H1 (cell line): ENCODE results near the gene FAM177B. TPM values are rescaled to one million over a fixed set of nuclear protein-coding genes. Genes with fewer than 3 reads are reported as not detected.

Experiments
- CTCF ChIA-PET: fragments of 300-600 bp; sonication (Branson Sonifier 250); formaldehyde crosslinking; loops from one replicate; lab custom pipeline; 2021; ENCODE audit not compliant: partially characterized antibody; lab: Charles Lee
- POLR2A ChIA-PET: fragments of 300-600 bp; sonication (Branson Sonifier 250); formaldehyde crosslinking; loops from one replicate; lab custom pipeline; 2021; ENCODE audit warnings: inconsistent platforms; ENCODE audit not compliant: partially characterized antibody; lab: Charles Lee
- DNase-seq, 2 experiments: peaks; one replicate each; pipeline versions ENCODE4 v3.0.0 to v3.0.0-alpha.2; 2010 to 2022; ENCODE audit warnings: low spot score in 2 of 2, low read depth in 1 of 2, mixed read lengths in 1 of 2
- FAIRE-seq: peaks from 2 replicates; lab custom pipeline; 2011; peaks lifted over from hg19 to GRCh38; lab: Jason Lieb, UNC
- H2AFZ ChIP-seq: 2 replicates; pipeline ENCODE4 v1.8.1; 2012; ENCODE audit warnings: low read length, inconsistent platforms
- H2AK5ac ChIP-seq: 2 replicates; pipeline ENCODE4 v1.6.1; 2013; ENCODE audit warnings: low read depth, low read length
- H2BK120ac ChIP-seq: replicated peaks from 2 replicates; pipeline ENCODE3; 2013; ENCODE audit warnings: low read depth, low read length, inconsistent platforms
- H2BK12ac ChIP-seq: 2 replicates; pipeline ENCODE4 v1.6.1; 2013; ENCODE audit warnings: low read depth, low read length
- H2BK15ac ChIP-seq: 2 replicates; pipeline ENCODE4 v1.6.1; 2013; ENCODE audit warnings: low read length
- H2BK20ac ChIP-seq: 2 replicates; pipeline ENCODE4 v1.6.1; 2013; ENCODE audit warnings: low read length
- H2BK5ac ChIP-seq: 2 replicates; pipeline ENCODE4 v1.6.1; 2013; ENCODE audit warnings: low read depth, low read length
- H3K14ac ChIP-seq: 2 replicates; pipeline ENCODE4 v1.6.1; 2013; ENCODE audit warnings: inconsistent platforms; ENCODE audit not compliant: insufficient read length
- H3K18ac ChIP-seq: 2 replicates; pipeline ENCODE4 v1.6.1; 2013; ENCODE audit warnings: low read length; ENCODE audit errors: extremely low read depth
- H3K23ac ChIP-seq: 2 replicates; pipeline ENCODE4 v1.6.1; 2013; ENCODE audit warnings: inconsistent platforms; ENCODE audit not compliant: insufficient read length
- H3K23me2 ChIP-seq: 2 replicates; pipeline ENCODE4 v1.6.1; 2013; ENCODE audit warnings: low read depth, low read length
- H3K27ac ChIP-seq: 2 replicates; pipeline ENCODE4 v1.6.1; 2011; ENCODE audit warnings: low read depth, low read length, inconsistent platforms
- H3K27me3 ChIP-seq, 4 experiments: replicated peaks in 1 of 4; 1 replicate in 1 of 4; 2 replicates in 3 of 4; pipeline versions ENCODE4 v1.6.1 to v1.8.1; 2011 to 2013; ENCODE audit warnings: low read length in 3 of 4, mild to moderate bottlenecking in 3 of 4, inconsistent platforms in 2 of 4, mixed read lengths in 2 of 4, moderate library complexity in 1 of 4; ENCODE audit not compliant: control insufficient read depth in 3 of 4, insufficient read depth in 3 of 4; ENCODE audit errors: extremely low read depth in 1 of 4
- H3K36me3 ChIP-seq, 4 experiments: 2 replicates each; pipeline versions ENCODE4 v1.6.1 to v1.8.1; 2011 to 2013; ENCODE audit warnings: mild to moderate bottlenecking in 4 of 4, low read length in 3 of 4, moderate library complexity in 2 of 4, control low read depth in 1 of 4, inconsistent platforms in 1 of 4; ENCODE audit not compliant: insufficient read depth in 4 of 4, control insufficient read depth in 2 of 4
- H3K4ac ChIP-seq: replicated peaks from 2 replicates; pipeline ENCODE3; 2013; ENCODE audit warnings: low read length, low read depth, mixed read lengths, inconsistent platforms; ENCODE audit not compliant: insufficient read length
- H3K4me1 ChIP-seq, 4 experiments: replicated peaks in 1 of 4; 1 replicate in 1 of 4; 2 replicates in 3 of 4; pipeline versions ENCODE4 v1.6.1 to v1.8.1; 2011 to 2013; ENCODE audit warnings: low read length in 3 of 4, inconsistent platforms in 2 of 4, mixed read lengths in 1 of 4; ENCODE audit not compliant: insufficient read depth in 4 of 4, control insufficient read depth in 3 of 4
- H3K4me2 ChIP-seq, 2 experiments: 2 replicates each; pipeline versions ENCODE4 v1.6.1 to v1.8.1; 2011 to 2013; ENCODE audit warnings: low read depth in 2 of 2, low read length in 2 of 2, control low read depth in 1 of 2, inconsistent platforms in 1 of 2, mild to moderate bottlenecking in 1 of 2; ENCODE audit not compliant: insufficient read depth in 1 of 2
- H3K4me3 ChIP-seq, 4 experiments: fragments of 200-600, 300-600 bp in 1 of 4; sonication (generic), shearing (Covaris generic), sonication (Bioruptor Twin) in 1 of 4; 2 replicates each; pipeline versions ENCODE4 v1.5.1 to v1.8.1; 2011 to 2016; ENCODE audit warnings: low read length in 4 of 4, low read depth in 3 of 4, control low read depth in 2 of 4, inconsistent platforms in 2 of 4, mild to moderate bottlenecking in 2 of 4, mixed read lengths in 1 of 4, moderate library complexity in 1 of 4; ENCODE audit not compliant: insufficient read depth in 2 of 4; ENCODE audit errors: extremely low read depth in 1 of 4
- H3K56ac ChIP-seq: replicated peaks from 2 replicates; pipeline ENCODE3; 2013; ENCODE audit warnings: low read depth, mild to moderate bottlenecking, mixed read lengths, low read length, inconsistent platforms; ENCODE audit not compliant: insufficient read length
- H3K79me1 ChIP-seq: 2 replicates; pipeline ENCODE4 v1.6.1; 2013; ENCODE audit warnings: low read depth, low read length, control low read depth
- H3K79me2 ChIP-seq, 2 experiments: 2 replicates each; pipeline versions ENCODE4 v1.6.1 to v1.8.1; 2012 to 2013; ENCODE audit warnings: low read length in 2 of 2, mild to moderate bottlenecking in 2 of 2, inconsistent platforms in 1 of 2; ENCODE audit not compliant: insufficient read depth in 2 of 2, control insufficient read depth in 1 of 2
- H3K9ac ChIP-seq, 4 experiments: replicated peaks in 1 of 4; 1 replicate in 1 of 4; 2 replicates in 3 of 4; pipeline versions ENCODE4 v1.6.1 to v1.8.1; 2011 to 2013; ENCODE audit warnings: low read depth in 3 of 4, low read length in 3 of 4, control low read depth in 2 of 4, mild to moderate bottlenecking in 2 of 4, moderate library complexity in 2 of 4, inconsistent platforms in 1 of 4; ENCODE audit errors: extremely low read depth in 1 of 4
- H3K9me3 ChIP-seq, 2 experiments: 2 replicates each; pipeline versions ENCODE4 v1.6.1 to v1.8.1; 2012 to 2013; ENCODE audit warnings: mild to moderate bottlenecking in 2 of 2, moderate library complexity in 2 of 2, control low read depth in 1 of 2, inconsistent platforms in 1 of 2, low read depth in 1 of 2, low read length in 1 of 2, mixed read lengths in 1 of 2; ENCODE audit not compliant: insufficient read depth in 2 of 2
- H4K20me1 ChIP-seq, 2 experiments: replicated peaks in 1 of 2; 2 replicates each; pipeline versions ENCODE3 to v1.8.1; 2011 to 2013; ENCODE audit warnings: inconsistent platforms in 2 of 2, low read length in 2 of 2, mild to moderate bottlenecking in 1 of 2; ENCODE audit not compliant: insufficient read depth in 2 of 2, control insufficient read depth in 1 of 2
- H4K5ac ChIP-seq: 2 replicates; pipeline ENCODE4 v1.6.1; 2013; ENCODE audit warnings: low read length, low read depth, mixed read lengths, inconsistent platforms; ENCODE audit not compliant: insufficient read length
- H4K8ac ChIP-seq: 2 replicates; pipeline ENCODE4 v1.8.0; 2013; ENCODE audit warnings: mild to moderate bottlenecking, moderate library complexity, low read length, inconsistent platforms; ENCODE audit not compliant: insufficient read depth; ENCODE audit errors: extremely low read depth
- H4K91ac ChIP-seq: replicated peaks from 2 replicates; pipeline ENCODE3; 2013; ENCODE audit warnings: low read length, mixed read lengths, inconsistent platforms; ENCODE audit not compliant: insufficient read length
- BACH1 ChIP-seq: IDR thresholded peaks from 2 replicates; pipeline ENCODE4 v1.6.1; 2012; ENCODE audit warnings: low read length, improper control_type of control experiment
- CTBP2 ChIP-seq: IDR thresholded peaks from 2 replicates; pipeline ENCODE4 v1.7.0; 2011; ENCODE audit warnings: borderline replicate concordance, mild to moderate bottlenecking, moderate library complexity, mixed read lengths, low read length; ENCODE audit not compliant: insufficient read depth, insufficient read length
- EP300 ChIP-seq, 2 experiments: IDR thresholded peaks; 1 replicate in 1 of 2; 2 replicates in 1 of 2; pipeline ENCODE4 v1.6.1; 2011 to 2012; ENCODE audit warnings: low read depth in 2 of 2, low read length in 2 of 2, mild to moderate bottlenecking in 2 of 2, borderline replicate concordance in 1 of 2, inconsistent platforms in 1 of 2, moderate library complexity in 1 of 2
- GABPA ChIP-seq: IDR thresholded peaks from 2 replicates; pipeline ENCODE4 v1.6.1; 2011; ENCODE audit warnings: mild to moderate bottlenecking, low read length, moderate library complexity, borderline replicate concordance; ENCODE audit not compliant: insufficient read depth
- HDAC2 ChIP-seq, 2 experiments: fragments of 300-600 bp in 1 of 2; sonication (generic) in 1 of 2; IDR thresholded peaks; 2 replicates each; pipeline ENCODE4 v1.6.1; 2011 to 2012; ENCODE audit warnings: low read depth in 2 of 2, low read length in 2 of 2, mild to moderate bottlenecking in 2 of 2, moderate library complexity in 2 of 2, borderline replicate concordance in 1 of 2, inconsistent platforms in 1 of 2
- JUND ChIP-seq: IDR thresholded peaks from 2 replicates; pipeline ENCODE4 v1.6.1; 2011; ENCODE audit warnings: mild to moderate bottlenecking, improper control_type of control experiment, low read length
- MAX ChIP-seq: IDR thresholded peaks from 2 replicates; pipeline ENCODE4 v1.6.1; 2012; ENCODE audit warnings: inconsistent platforms
- RBBP5 ChIP-seq: IDR thresholded peaks from 2 replicates; pipeline ENCODE4 v1.7.1; 2012; ENCODE audit warnings: low read depth, mild to moderate bottlenecking, inconsistent platforms, low read length, moderate library complexity, borderline replicate concordance
- RXRA ChIP-seq: IDR thresholded peaks from 2 replicates; pipeline ENCODE4 v1.6.1; 2011; ENCODE audit warnings: low read depth, mild to moderate bottlenecking, low read length, moderate library complexity; ENCODE audit not compliant: insufficient read depth
- SRF ChIP-seq: IDR thresholded peaks from 2 replicates; pipeline ENCODE4 v1.6.1; 2011; ENCODE audit warnings: mild to moderate bottlenecking, low read depth, low read length, moderate library complexity
- TBP ChIP-seq: IDR thresholded peaks from 2 replicates; pipeline ENCODE4 v1.6.1; 2011; ENCODE audit warnings: low read depth, low read length, improper control_type of control experiment
- TEAD4 ChIP-seq: IDR thresholded peaks from 2 replicates; pipeline ENCODE4 v1.6.1; 2012; ENCODE audit warnings: low read depth, low read length, inconsistent platforms, mixed read lengths
- WGBS, 2 experiments: shearing (Covaris generic) in 1 of 2; methylation state at CpG; one replicate each; pipeline versions ENCODE4 v1.1.6 to v1.1.7; 2013 to 2015; ENCODE audit warnings: low lambda C conversion rate in 2 of 2, mixed read lengths in 2 of 2, inconsistent platforms in 1 of 2, low coverage in 1 of 2, missing lambda C conversion rate in 1 of 2; ENCODE audit not compliant: insufficient replicate concordance in 2 of 2, insufficient coverage in 1 of 2, insufficient read length in 1 of 2; ENCODE audit errors: extremely low coverage in 1 of 2, missing lambda C conversion rate in 1 of 2; 5-methylcytosine and 5-hydroxymethylcytosine counted together
- polyA plus RNA-seq, 7 experiments: library from polyadenylated mRNA; depleted of rRNA in 3 of 7; stranded (reverse) in 5 of 7; unstranded in 2 of 7; fragments of >200 nt in 5 of 7; fragments of 200-250 nt in 2 of 7; gene quantifications; 1 replicate in 5 of 7; 2 replicates in 1 of 7; 4 replicates in 1 of 7; pipeline versions ENCODE4 v1.2.1 to v1.2.3, GENCODE V29; 2011 to 2013; ENCODE audit warnings: missing spikeins in 2 of 7, mixed read lengths in 2 of 7
- total RNA-seq: library from RNA; stranded (reverse); fragmentation: NEBNext Ultra II Directional; extraction: Animal tissue kit (Norgen Biotek cat#: 25700); gene quantifications from 2 replicates; pipeline ENCODE4 v1.2.1, GENCODE V29; 2021

The FAM177B gene
- total and polyA plus RNA-seq, 2 of the 8 experiments (the other 6 are each of a cell fraction or from before 2014, with no cell fraction given) = 0.06 TPM; not detected in 1

- Histone ChIP-seq H4K8ac (no peak overlapping the region), H3K56ac (no peak overlapping the region), H3K23ac (no peak overlapping the region), H4K5ac (peak overlapping the region; percentile 41), H3K4me2 (peak overlapping the region; percentile 36 to 47), H3K14ac (no peak overlapping the region), H4K20me1 (no peaks in the 10 kb centered on the region), H2AK5ac (no peak overlapping the region), H3K9me3 (no peaks in the 10 kb centered on the region), H3K4me1 (peaks cover 6 to 14% (median 11%) of the 10 kb centered on the region in 4 experiments; a peak in 6 of 7 replicates), H3K27me3 (no peaks in the 10 kb centered on the region), H3K23me2 (no peaks in the 10 kb centered on the region), H3K79me1 (no peaks in the 10 kb centered on the region), H3K36me3 (peaks cover 0 to 26% (median 11%) of the 10 kb centered on the region in 4 experiments; a peak in 5 of 8 replicates), H3K79me2 (no peaks in the 10 kb centered on the region), H2BK120ac (no peak overlapping the region), H3K4ac (no peak overlapping the region), H3K27ac (no peak overlapping the region), H2AFZ (no peak overlapping the region), H2BK15ac (no peak overlapping the region), H2BK5ac (no peak overlapping the region), H3K4me3 (peak overlapping the region in 1 of 4 experiments; percentile 18; a peak in 1 of 8 replicates), H2BK12ac (no peak overlapping the region), H2BK20ac (no peak overlapping the region), H3K9ac (no peak overlapping the region), H4K91ac (no peak overlapping the region), H3K18ac (peak overlapping the region; percentile 33; the same call in 1 of the 2 replicates)
- WGBS, 2 experiments = 13% methylated on average over 5 of the region's 5 CpGs; no CpG with 5 or more reads in 1 of the 2 experiments
- peak; percentile 97 for FAIRE-seq
- ChIA-PET CTCF (interaction anchor here (0.8 to 2.0 kb wide), 6 partner anchors 12 to 396 kb away, joined by 3 to 7 read pairs (median 6); no protein-coding TSS in a partner anchor), POLR2A (interaction anchor here (0.6 to 1.6 kb wide), 4 partner anchors 13 to 397 kb away, joined by 3 to 5 read pairs (median 4); no protein-coding TSS in a partner anchor)
- peak; percentile 41 to 57 for DNase-seq
- TF ChIP-seq TBP (no peak), HDAC2 (IDR thresholded peaks at IDR 0.05; ENCODE audit: borderline replicate concordance in 1 of 2, low read depth in 2 of 2, low read length in 2 of 2) (peak; percentile 71 to 74; a peak in 1 of 4 replicates), SRF (no peak), BACH1 (no peak; the same call in 1 of the 2 replicates), RBBP5 (no peak), RXRA (peak; percentile 86), TEAD4 (peak; percentile 76), EP300 (IDR thresholded peaks at IDR 0.05; ENCODE audit: borderline replicate concordance in 1 of 2, low read depth in 2 of 2, low read length in 2 of 2) (peak in 1 of 2 experiments; percentile 21; a peak in 1 of 3 replicates), MAX (0 out of 2 replicates have a peak, but pooled peaks have one; percentile 36), CTBP2 (no peak), GABPA (no peak), JUND (no peak)
Measured at GRCh38 chr1:222736470-222736869, 532 bp upstream of the FAM177B start.
